ENCODE data around the gene ACAP1.
"Not testable (repeated sequence)": the region's sequence is repeated elsewhere in the genome, so short reads cannot be mapped to it uniquely, and the experiment has no call there.

DNA sequence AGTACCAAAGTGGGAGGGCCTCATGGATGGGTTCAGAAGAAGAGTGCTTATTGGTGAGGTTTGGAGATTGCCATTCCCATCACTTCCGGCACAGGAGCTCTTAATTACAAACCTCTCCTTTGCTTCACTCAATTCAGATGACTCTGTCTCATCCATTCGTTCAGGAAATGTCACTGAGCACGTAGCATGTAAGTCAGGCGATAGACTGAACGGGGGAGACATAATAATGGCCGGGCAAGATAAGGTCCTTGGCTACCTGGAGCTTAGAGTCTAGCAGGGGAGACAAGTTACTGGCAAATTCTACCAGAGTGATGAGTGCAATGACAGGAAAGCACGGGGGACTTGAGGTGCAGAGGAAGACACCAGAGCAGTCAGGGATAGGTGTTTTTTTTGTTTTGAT, 29.6 kb downstream of the ACAP1 start:
- TF ChIP-seq, protein P1, sequence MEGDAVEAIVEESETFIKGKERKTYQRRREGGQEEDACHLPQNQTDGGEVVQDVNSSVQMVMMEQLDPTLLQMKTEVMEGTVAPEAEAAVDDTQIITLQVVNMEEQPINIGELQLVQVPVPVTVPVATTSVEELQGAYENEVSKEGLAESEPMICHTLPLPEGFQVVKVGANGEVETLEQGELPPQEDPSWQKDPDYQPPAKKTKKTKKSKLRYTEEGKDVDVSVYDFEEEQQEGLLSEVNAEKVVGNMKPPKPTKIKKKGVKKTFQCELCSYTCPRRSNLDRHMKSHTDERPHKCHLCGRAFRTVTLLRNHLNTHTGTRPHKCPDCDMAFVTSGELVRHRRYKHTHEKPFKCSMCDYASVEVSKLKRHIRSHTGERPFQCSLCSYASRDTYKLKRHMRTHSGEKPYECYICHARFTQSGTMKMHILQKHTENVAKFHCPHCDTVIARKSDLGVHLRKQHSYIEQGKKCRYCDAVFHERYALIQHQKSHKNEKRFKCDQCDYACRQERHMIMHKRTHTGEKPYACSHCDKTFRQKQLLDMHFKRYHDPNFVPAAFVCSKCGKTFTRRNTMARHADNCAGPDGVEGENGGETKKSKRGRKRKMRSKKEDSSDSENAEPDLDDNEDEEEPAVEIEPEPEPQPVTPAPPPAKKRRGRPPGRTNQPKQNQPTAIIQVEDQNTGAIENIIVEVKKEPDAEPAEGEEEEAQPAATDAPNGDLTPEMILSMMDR (conservative IDR thresholded peaks at IDR 0.05): not testable (repeated sequence)
- TF ChIP-seq ZFX (IDR thresholded peaks at IDR 0.05): not testable (repeated sequence)
